Transverse colon (tissue), 4 donors: ENCODE data around the gene C1orf226.

Experiments used
- EP300 ChIP-seq: sonication (generic); formaldehyde crosslinking; IDR thresholded peaks from one replicate; pipeline ENCODE4 v1.6.1; 2017; ENCODE audit warnings: antibody characterized with exemption, low read depth
- POLR2A ChIP-seq: fragments of 450-650 bp; IDR thresholded peaks from one replicate; pipeline ENCODE4 v1.6.1; 2016; ENCODE audit warnings: antibody characterized with exemption, mild to moderate bottlenecking, moderate library complexity
- POLR2AphosphoS5 ChIP-seq, 3 donors: sonication (generic); formaldehyde crosslinking; IDR thresholded peaks; one replicate each; pipeline ENCODE4 v1.6.1; 2016; ENCODE audit warnings: antibody characterized with exemption in 3 of 3
- TF ChIP-seq, protein P1 (sequence below), 5 experiments: fragments of 200-600 bp in 3 of 5; fragments of 450-650 bp in 2 of 5; sonication (generic) in 3 of 5; IDR thresholded peaks; 1 replicate in 2 of 5; 2 replicates in 3 of 5; pipeline ENCODE4 v1.5.1; 2016 to 2017; ENCODE audit warnings: antibody characterized with exemption in 5 of 5, inconsistent platforms in 3 of 5, mild to moderate bottlenecking in 2 of 5, moderate library complexity in 1 of 5

DNA sequence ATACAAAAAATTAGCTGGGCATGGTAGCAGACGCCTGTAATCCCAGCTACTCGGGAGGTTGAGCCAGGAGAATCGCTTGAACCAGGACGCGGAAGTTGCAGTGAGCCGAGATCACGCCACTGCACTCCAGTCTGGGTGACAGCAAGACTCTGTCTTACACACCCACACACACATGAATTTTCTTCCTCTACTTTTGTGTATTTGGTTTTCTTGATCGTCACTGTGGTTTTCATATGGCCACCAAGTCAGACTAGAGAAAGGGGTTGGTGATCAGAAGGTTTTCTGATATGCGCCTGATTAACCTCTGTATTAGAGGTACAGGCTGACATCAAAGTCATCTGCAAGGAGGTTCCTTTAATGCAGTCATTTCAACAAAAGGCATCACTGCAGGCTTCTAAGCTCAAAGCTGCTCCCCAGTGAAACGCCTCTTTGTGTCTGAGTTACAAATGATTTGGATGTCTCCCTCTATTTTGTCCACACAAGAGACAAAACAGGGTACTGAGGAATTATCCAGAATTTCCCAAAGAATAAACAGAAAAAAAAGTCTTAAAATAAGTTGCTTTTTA lies 19.3 kb downstream of the C1orf226 start:
- TF ChIP-seq, protein P1, sequence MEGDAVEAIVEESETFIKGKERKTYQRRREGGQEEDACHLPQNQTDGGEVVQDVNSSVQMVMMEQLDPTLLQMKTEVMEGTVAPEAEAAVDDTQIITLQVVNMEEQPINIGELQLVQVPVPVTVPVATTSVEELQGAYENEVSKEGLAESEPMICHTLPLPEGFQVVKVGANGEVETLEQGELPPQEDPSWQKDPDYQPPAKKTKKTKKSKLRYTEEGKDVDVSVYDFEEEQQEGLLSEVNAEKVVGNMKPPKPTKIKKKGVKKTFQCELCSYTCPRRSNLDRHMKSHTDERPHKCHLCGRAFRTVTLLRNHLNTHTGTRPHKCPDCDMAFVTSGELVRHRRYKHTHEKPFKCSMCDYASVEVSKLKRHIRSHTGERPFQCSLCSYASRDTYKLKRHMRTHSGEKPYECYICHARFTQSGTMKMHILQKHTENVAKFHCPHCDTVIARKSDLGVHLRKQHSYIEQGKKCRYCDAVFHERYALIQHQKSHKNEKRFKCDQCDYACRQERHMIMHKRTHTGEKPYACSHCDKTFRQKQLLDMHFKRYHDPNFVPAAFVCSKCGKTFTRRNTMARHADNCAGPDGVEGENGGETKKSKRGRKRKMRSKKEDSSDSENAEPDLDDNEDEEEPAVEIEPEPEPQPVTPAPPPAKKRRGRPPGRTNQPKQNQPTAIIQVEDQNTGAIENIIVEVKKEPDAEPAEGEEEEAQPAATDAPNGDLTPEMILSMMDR (IDR thresholded peaks at IDR 0.05), result no peak
- TF ChIP-seq POLR2AphosphoS5 (IDR thresholded peaks at IDR 0.05), result no peak
- no peak for TF ChIP-seq POLR2A
- no peak for TF ChIP-seq EP300
